Erythroblast (primary cell): Measurements from ENCODE around the gene MUS81.

Experiments
- DNase-seq, 2 experiments: peaks; one replicate each; lab custom pipeline; 2025; lab: John Stamatoyannopoulos, UW
- GATA1 ChIP-seq: IDR thresholded peaks from 2 replicates; pipeline ENCODE4 v1.6.1; 2011; ENCODE audit warnings: low read depth, mild to moderate bottlenecking, control low read depth, low read length, moderate library complexity
- POLR2A ChIP-seq: IDR thresholded peaks from 2 replicates; pipeline ENCODE4 v1.6.1; 2011; ENCODE audit warnings: mild to moderate bottlenecking, low read length

MUS81 gene

DNA sequence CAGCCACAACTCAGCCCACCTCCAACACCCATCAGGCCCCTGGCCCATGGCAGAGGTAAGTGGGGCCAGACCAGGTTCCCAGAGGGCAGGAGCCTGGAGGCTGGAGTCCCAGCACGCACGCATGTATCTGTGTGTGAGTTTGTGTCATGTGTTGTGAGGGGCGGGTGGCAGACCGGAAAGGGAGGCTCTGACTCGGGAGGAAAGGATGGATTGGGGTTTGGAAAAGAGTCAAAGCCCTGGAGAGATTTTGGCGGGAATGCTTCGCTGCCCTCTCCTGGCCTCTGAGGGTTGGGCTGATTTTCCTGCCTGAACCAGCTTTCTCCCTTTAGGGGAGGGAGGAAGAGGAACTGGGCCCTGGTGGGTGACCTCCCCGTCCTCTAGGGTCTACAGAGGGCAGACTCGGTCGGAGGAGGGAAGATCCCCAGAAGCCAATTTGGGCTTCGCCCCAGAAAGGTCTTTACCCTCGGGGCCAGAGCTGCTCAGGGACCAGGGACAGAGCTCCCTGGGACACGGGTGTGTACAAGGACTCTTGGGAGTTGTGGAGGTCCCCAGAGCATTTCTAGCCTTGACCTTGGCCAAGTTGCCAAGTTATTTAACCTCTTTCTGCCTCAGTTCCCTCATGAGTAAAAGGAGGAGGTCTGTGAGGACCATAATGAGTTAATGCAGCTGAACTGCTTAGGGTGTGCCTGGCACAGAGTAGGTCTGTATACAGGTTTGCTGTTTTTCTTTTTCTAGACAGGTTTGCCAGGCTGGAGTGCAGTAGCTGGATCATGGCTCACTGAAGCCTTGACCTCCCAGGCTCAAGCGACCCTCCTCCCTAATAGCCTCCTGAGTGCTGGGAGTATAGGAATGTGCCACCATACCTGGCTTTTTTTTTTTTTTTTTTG lies 51.7 kb downstream of the MUS81 start:
- peak in 1 of 2 experiments; percentile 47 for DNase-seq

DNA sequence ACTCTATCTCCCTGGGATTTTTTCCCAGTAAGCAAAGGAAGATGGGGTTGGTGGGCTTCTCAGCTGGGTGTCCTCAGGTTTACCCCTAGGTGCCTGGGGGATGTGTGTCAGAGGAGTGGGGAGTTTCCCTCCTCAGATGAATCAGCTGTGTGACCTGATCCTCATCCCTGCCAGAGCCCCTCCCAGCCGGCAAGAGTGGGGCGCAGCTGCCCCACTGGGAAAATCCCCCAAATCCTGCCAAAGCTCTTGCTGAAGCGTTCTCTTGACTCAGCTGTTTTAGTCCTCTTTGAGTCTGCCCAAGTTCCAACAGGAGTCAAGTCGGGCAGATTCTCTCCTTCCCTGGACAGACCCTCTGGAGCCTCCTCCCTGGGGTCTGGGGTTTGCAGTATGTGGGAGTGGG lies 52.6 kb downstream of the MUS81 start:
- DNase-seq: no peak
- TF ChIP-seq GATA1 (no peak), POLR2A (no peak)

More for the DNA sequence above, 51.7 kb downstream of the MUS81 start:
- TF ChIP-seq POLR2A: no peak
- no peak for TF ChIP-seq GATA1

DNA sequence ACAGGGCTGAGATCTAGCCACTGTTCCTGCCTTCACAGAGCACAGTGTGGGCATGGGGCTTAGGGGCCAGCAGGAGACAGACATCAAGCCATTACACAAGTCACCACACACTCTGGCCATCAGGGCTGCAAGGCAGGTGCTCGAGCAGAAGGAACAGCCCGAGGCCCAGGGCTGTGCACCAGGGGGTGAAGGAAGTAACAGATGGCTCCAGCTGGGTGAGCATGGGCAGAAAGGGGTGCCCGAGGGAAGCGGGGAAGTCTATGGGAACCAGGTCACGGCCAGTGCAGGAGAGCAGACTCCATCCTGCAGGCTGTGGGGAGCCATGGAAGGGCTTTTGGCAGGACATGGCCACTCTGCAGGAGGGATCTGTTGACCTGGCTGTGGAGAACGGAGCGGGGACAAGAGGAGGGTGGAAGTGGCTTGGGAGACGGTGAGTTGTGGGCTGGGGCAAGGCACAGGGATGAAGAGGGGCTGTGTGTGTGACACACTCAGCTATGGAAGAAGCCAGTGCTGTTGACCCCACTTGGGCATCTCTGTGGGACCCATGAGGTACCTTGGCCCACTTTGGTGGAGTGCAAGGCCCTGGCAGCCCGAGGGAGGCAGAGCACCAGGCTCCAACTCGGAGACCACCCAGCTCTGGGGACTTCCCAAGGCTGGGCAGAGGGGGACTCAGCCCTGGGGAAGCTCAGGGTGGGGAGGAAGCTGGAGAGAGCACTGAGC lies 55.0 kb downstream of the MUS81 start:
- TF ChIP-seq GATA1 (no peak), POLR2A (no peak)
- DNase-seq: no peak

DNA sequence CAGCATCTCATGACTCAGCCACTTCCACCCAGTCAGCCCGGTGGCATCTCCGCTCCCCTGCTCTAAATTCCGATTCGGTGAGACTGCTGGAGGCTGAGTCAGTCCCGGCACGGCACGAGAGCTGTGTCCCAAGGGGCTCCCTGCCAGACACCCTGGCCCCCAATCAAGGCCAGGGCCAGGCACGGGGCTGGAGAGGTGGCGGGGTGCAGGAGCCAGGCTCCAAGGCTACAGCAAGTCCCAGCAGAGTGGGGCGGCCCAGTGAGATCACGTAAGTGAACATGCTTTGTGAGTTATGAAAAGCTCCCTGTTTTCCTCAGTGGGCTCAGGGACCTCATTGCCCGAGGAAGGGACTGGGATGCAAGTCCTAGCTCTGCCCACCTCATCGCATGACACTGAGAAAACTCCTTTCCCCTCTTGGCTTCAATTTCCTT lies 55.6 kb downstream of the MUS81 start:
- DNase-seq: peak in 1 of 2 experiments; percentile 59
- peak; percentile 48 for TF ChIP-seq POLR2A
- TF ChIP-seq GATA1: no peak
